Stimulated activated CD8-positive, alpha-beta memory T cell treated with anti-CD3 and anti-CD28 coated beads, Interleukin-15, amount 100 ng/mL, for 4 hours (primary cell): ENCODE results near the gene ASTN2.
"Not testable (repeated sequence)": the region's sequence is repeated elsewhere in the genome, so short reads cannot be mapped to it uniquely, and the experiment has no call there.

Experiments used
- DNase-seq, 2 donors: peaks; one replicate each; pipeline ENCODE4 v3.0.0-alpha.2; 2020; ENCODE audit warnings: low read depth in 2 of 2

The ASTN2 gene

GRCh38 chr9:116873937-116874914, 540.6 kb downstream of the ASTN2 start:
- no peak for DNase-seq

- no peak for DNase-seq
Observed at GRCh38 chr9:116873491-116873890, 541.4 kb downstream of the ASTN2 start.

- DNase-seq: no peak
Observed at GRCh38 chr9:116870566-116870965, 544.3 kb downstream of the ASTN2 start.

- no peak for DNase-seq
Observed at GRCh38 chr9:116868201-116868600, 546.7 kb downstream of the ASTN2 start.

GRCh38 chr9:116861321-116861720, 553.5 kb downstream of the ASTN2 start:
- no peak for DNase-seq

GRCh38 chr9:116860509-116861120, 554.2 kb downstream of the ASTN2 start:
- DNase-seq: no peak

GRCh38 chr9:116859763-116860162, 555.1 kb downstream of the ASTN2 start:
- DNase-seq: no peak

- DNase-seq: no peak
Observed at GRCh38 chr9:116857321-116857720, 557.5 kb downstream of the ASTN2 start.

- DNase-seq: no peak
Observed at GRCh38 chr9:116855881-116856662, 558.8 kb downstream of the ASTN2 start.

GRCh38 chr9:116849721-116850120, 565.1 kb downstream of the ASTN2 start:
- DNase-seq: no peak

GRCh38 chr9:116844621-116845020, 570.2 kb downstream of the ASTN2 start:
- no peak for DNase-seq

- DNase-seq: no peak
Observed at GRCh38 chr9:116843863-116844620, 570.8 kb downstream of the ASTN2 start.

- DNase-seq: no peak
Observed at GRCh38 chr9:116842658-116843057, 572.2 kb downstream of the ASTN2 start.

GRCh38 chr9:116838468-116838867, 576.4 kb downstream of the ASTN2 start:
- not testable (repeated sequence) for DNase-seq

- DNase-seq: no peak
Observed at GRCh38 chr9:116837018-116837989, 577.6 kb downstream of the ASTN2 start.

GRCh38 chr9:116830321-116830720, 584.5 kb downstream of the ASTN2 start:
- not testable (repeated sequence) for DNase-seq

- DNase-seq: no peak
Observed at GRCh38 chr9:116821633-116822229, 593.1 kb downstream of the ASTN2 start.

GRCh38 chr9:116819116-116819515, 595.7 kb downstream of the ASTN2 start:
- DNase-seq: no peak

- DNase-seq: no peak
Observed at GRCh38 chr9:116817762-116818161, 597.1 kb downstream of the ASTN2 start.

GRCh38 chr9:116816484-116816883, 598.4 kb downstream of the ASTN2 start:
- DNase-seq: no peak
